HCT116 (cell line): ENCODE measurements around the gene SDC3. TPM values are rescaled to one million over a fixed set of nuclear protein-coding genes. Genes with fewer than 3 reads are reported as not detected.

ENCODE experiments used
- ATAC-seq: fragments of 200-7000 bp; cut with Tn5 transposase; 2 replicates; pipeline ENCODE4 v1.9.1; 2020; ENCODE audit warnings: mild to moderate bottlenecking, moderate library complexity
- BruUV-seq: library from RNA; stranded (reverse); fragments of 400-500 nt; replicated peaks from 2 replicates; lab custom pipeline; 2021; lab: Mats Ljungman, UMichigan
- CTCF ChIA-PET: fragments of 300-600 bp; sonication (Branson Sonifier 250); formaldehyde crosslinking; loops from one replicate; lab custom pipeline; 2021; ENCODE audit warnings: antibody characterized with exemption; lab: Charles Lee
- POLR2A ChIA-PET: fragments of 300-600, 350-600 bp; sonication (Branson Sonifier 250); formaldehyde crosslinking; loops from one replicate; lab custom pipeline; 2021; ENCODE audit warnings: antibody characterized with exemption; lab: Charles Lee
- RAD21 ChIA-PET, 2 experiments: fragments of 300-600 bp; sonication (Branson Sonifier 250); formaldehyde crosslinking; loops; one replicate each; lab custom pipeline; 2023; ENCODE audit warnings: low total read pairs in 2 of 2; ENCODE audit not compliant: uncharacterized antibody in 2 of 2, unreplicated experiment in 2 of 2, low non-redundant PET in 1 of 2; lab: Charles Lee
- DNase-seq: peaks from one replicate; pipeline ENCODE4 v3.0.0-alpha.2; 2010; ENCODE audit warnings: low read depth, low spot score
- H2AFZ ChIP-seq: fragments of 200-600 bp; shearing (Covaris generic), sonication (generic); 2 replicates; pipeline ENCODE4 v1.6.1; 2017; ENCODE audit warnings: low read depth, mixed run types, mixed read lengths, antibody characterized with exemption, low read length; ENCODE audit not compliant: poor library complexity, severe bottlenecking
- H3K27ac ChIP-seq: 2 replicates; pipeline ENCODE4 v1.5.1; 2012; ENCODE audit warnings: low read depth, low read length
- H3K27me3 ChIP-seq: fragments of 200-600 bp; sonication (generic); 2 replicates; pipeline ENCODE4 v1.6.1; 2016; ENCODE audit warnings: mixed run types, low read length, mixed read lengths; ENCODE audit not compliant: insufficient read depth
- H3K36me3 ChIP-seq, 2 experiments: fragments of 200-500 bp in 1 of 2; fragments of 200-600 bp in 1 of 2; sonication (Bioruptor generic) in 1 of 2; sonication (generic) in 1 of 2; 2 replicates each; pipeline versions ENCODE4 v1.5.1 to v1.6.1; 2014 to 2016; ENCODE audit warnings: low read length in 2 of 2, inconsistent platforms in 1 of 2, mixed read lengths in 1 of 2, mixed run types in 1 of 2; ENCODE audit not compliant: insufficient read depth in 2 of 2, control insufficient read depth in 1 of 2
- H3K4me1 ChIP-seq, 2 experiments: fragments of 200-600 bp in 1 of 2; sonication (generic) in 1 of 2; 2 replicates each; pipeline versions ENCODE4 v1.5.1 to v1.6.1; 2012 to 2017; ENCODE audit warnings: low read length in 2 of 2, inconsistent platforms in 1 of 2, mild to moderate bottlenecking in 1 of 2, mixed read lengths in 1 of 2, mixed run types in 1 of 2, moderate library complexity in 1 of 2; ENCODE audit not compliant: insufficient read depth in 2 of 2, control insufficient read depth in 1 of 2
- H3K4me2 ChIP-seq: fragments of 200-600 bp; sonication (generic); 2 replicates; pipeline ENCODE4 v1.6.1; 2017; ENCODE audit warnings: mixed run types, low read length, mixed read lengths
- H3K4me3 ChIP-seq, 2 experiments: fragments of 200-600 bp in 1 of 2; sonication (generic) in 1 of 2; replicated peaks in 1 of 2; 2 replicates each; pipeline ENCODE4 v1.5.1; 2011 to 2016; ENCODE audit warnings: low read length in 2 of 2, control low read depth in 1 of 2, low read depth in 1 of 2, mild to moderate bottlenecking in 1 of 2, mixed read lengths in 1 of 2, mixed run types in 1 of 2
- H3K79me2 ChIP-seq: fragments of 200-600 bp; sonication (generic); 2 replicates; pipeline ENCODE4 v1.6.1; 2017; ENCODE audit warnings: mild to moderate bottlenecking, mixed run types, low read length, moderate library complexity, mixed read lengths; ENCODE audit not compliant: insufficient read depth
- H3K9ac ChIP-seq: fragments of 200-600 bp; sonication (generic); 2 replicates; pipeline ENCODE4 v1.6.1; 2016; ENCODE audit warnings: low read length, mixed read lengths
- H3K9me2 ChIP-seq: fragments of 200-600 bp; sonication (generic), shearing (Covaris generic); 2 replicates; pipeline ENCODE4 v1.6.1; 2017; ENCODE audit warnings: mixed run types, mild to moderate bottlenecking, moderate library complexity; ENCODE audit not compliant: insufficient read depth
- H3K9me3 ChIP-seq, 2 experiments: fragments of 200-500 bp in 1 of 2; fragments of 200-600 bp in 1 of 2; sonication (Bioruptor generic) in 1 of 2; sonication (generic) in 1 of 2; 2 replicates each; pipeline ENCODE4 v1.6.1; 2014 to 2017; ENCODE audit warnings: low read length in 2 of 2, mixed read lengths in 2 of 2, inconsistent platforms in 1 of 2, low read depth in 1 of 2, mild to moderate bottlenecking in 1 of 2, mixed run types in 1 of 2, moderate library complexity in 1 of 2; ENCODE audit not compliant: control insufficient read depth in 1 of 2, insufficient read depth in 1 of 2
- H4K20me1 ChIP-seq: fragments of 200-600 bp; sonication (generic), shearing (Covaris generic); 2 replicates; pipeline ENCODE4 v1.6.1; 2017; ENCODE audit warnings: mixed run types, mild to moderate bottlenecking, moderate library complexity; ENCODE audit not compliant: insufficient read depth
- ATF3 ChIP-seq: IDR thresholded peaks from 2 replicates; pipeline ENCODE4 v1.6.1; 2012
- CBX3 ChIP-seq: IDR thresholded peaks from 2 replicates; pipeline ENCODE4 v1.6.1; 2012; ENCODE audit warnings: low read depth
- ELF1 ChIP-seq: IDR thresholded peaks from 2 replicates; pipeline ENCODE4 v1.6.1; 2012; ENCODE audit warnings: low read depth, borderline replicate concordance
- EZH2 ChIP-seq: fragments of 200-600 bp; sonication (generic); IDR thresholded peaks from 2 replicates; pipeline ENCODE4 v1.6.1; 2017; ENCODE audit warnings: antibody characterized with exemption, mixed run types
- EZH2phosphoT487 ChIP-seq: fragments of 200-600 bp; IDR thresholded peaks from 2 replicates; pipeline ENCODE4 v1.6.1; 2018; ENCODE audit warnings: antibody characterized with exemption, borderline replicate concordance
- FOSL1 ChIP-seq: IDR thresholded peaks from 2 replicates; pipeline ENCODE4 v1.6.1; 2012; ENCODE audit warnings: low read depth
- JUND ChIP-seq: IDR thresholded peaks from 2 replicates; pipeline ENCODE4 v1.6.1; 2012
- POLR2A ChIP-seq: IDR thresholded peaks from 2 replicates; pipeline ENCODE4 v1.7.0; 2011; ENCODE audit warnings: borderline replicate concordance; ENCODE audit not compliant: insufficient read depth, insufficient read length; ENCODE audit errors: extremely low read depth
- RAD21 ChIP-seq: IDR thresholded peaks from 2 replicates; pipeline ENCODE4 v1.6.1; 2012; ENCODE audit warnings: low read depth, mild to moderate bottlenecking
- SRF ChIP-seq: IDR thresholded peaks from 2 replicates; pipeline ENCODE4 v1.6.1; 2012; ENCODE audit warnings: low read depth
- YY1 ChIP-seq: IDR thresholded peaks from 2 replicates; pipeline ENCODE4 v1.6.1; 2011; ENCODE audit warnings: low read length, low read depth, moderate library complexity, mild to moderate bottlenecking; ENCODE audit not compliant: insufficient replicate concordance; ENCODE audit errors: extremely low read depth
- ZFX ChIP-seq: fragments of 450-650 bp; IDR thresholded peaks from 2 replicates; pipeline ENCODE4 v1.6.1; 2017
- ZNF274 ChIP-seq: fragments of 200-500 bp; sonication (Bioruptor generic); IDR thresholded peaks from 2 replicates; pipeline ENCODE4 v1.6.1; 2014; ENCODE audit warnings: mild to moderate bottlenecking, low read depth, low read length, inconsistent platforms
- intact Hi-C: fragments of 100-400 bp; cut with micrococcal nuclease; formaldehyde crosslinking; loops from 2 replicates; pipeline ENCODE4 v1.10.0; 2022
- total RNA-seq: library from RNA; stranded (reverse); gene quantifications from one replicate; pipeline ENCODE4 v1.2.1, GENCODE V29; 2021; ENCODE audit not compliant: unreplicated experiment
- TF ChIP-seq, protein P1 (sequence below): IDR thresholded peaks from 2 replicates; pipeline ENCODE4 v1.6.1; 2012; ENCODE audit warnings: low read depth
- TF ChIP-seq, protein P2 (sequence below): IDR thresholded peaks from 2 replicates; pipeline ENCODE4 v1.6.1; 2011; ENCODE audit warnings: mild to moderate bottlenecking, low read length, moderate library complexity; ENCODE audit not compliant: insufficient replicate concordance; ENCODE audit errors: extremely low read depth
- TF ChIP-seq, protein P3 (sequence below): IDR thresholded peaks from 2 replicates; pipeline ENCODE4 v1.6.1; 2012

The SDC3 gene
- total RNA-seq, 1 experiment from 2014 or later, result 40.1 TPM

DNA sequence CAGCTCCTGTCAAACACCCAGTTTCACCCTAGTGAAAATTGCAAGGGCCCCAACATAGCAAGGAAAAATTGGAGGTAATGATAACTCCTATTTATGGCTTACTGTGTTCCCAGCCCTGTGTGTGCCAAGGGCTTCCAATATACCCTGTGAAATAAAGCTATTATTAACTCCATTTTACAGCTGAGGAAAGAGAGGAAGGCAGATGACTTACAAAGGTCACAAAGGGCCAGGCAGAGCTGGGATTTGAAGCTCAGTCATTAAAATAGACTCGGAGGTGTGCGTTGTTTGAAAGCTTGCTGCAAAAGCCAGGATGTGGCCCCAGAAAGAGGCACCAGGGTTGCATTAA lies 20.2 kb upstream of the SDC3 start:
- Histone ChIP-seq H3K9ac (no peak overlapping the region), H3K27me3 (no peaks in the 10 kb centered on the region), H3K9me2 (no peaks in the 10 kb centered on the region), H3K4me1 (peaks cover 0 to 3% of the 10 kb centered on the region in 2 experiments; a peak in 2 of 4 replicates), H4K20me1 (no peaks in the 10 kb centered on the region), H3K9me3 (no peaks in the 10 kb centered on the region), H3K4me3 (no peak overlapping the region), H3K4me2 (no peak overlapping the region), H3K36me3 (peaks cover 4 to 11% of the 10 kb centered on the region in 2 experiments; a peak in 2 of 4 replicates), H3K79me2 (no peaks in the 10 kb centered on the region), H3K27ac (no peak overlapping the region), H2AFZ (no peak overlapping the region)
- RAD21 ChIA-PET, result interaction anchor here in 1 of 2 experiments (1.1 kb wide), 1 partner anchor 210 kb away, joined by 3 read pairs; no protein-coding TSS in a partner anchor
- ATAC-seq, result no peak
- POLR2A ChIA-PET, result no interaction called here
- TF ChIP-seq CBX3, result no peak
- no peak for TF ChIP-seq ZFX
- TF ChIP-seq, protein P1, sequence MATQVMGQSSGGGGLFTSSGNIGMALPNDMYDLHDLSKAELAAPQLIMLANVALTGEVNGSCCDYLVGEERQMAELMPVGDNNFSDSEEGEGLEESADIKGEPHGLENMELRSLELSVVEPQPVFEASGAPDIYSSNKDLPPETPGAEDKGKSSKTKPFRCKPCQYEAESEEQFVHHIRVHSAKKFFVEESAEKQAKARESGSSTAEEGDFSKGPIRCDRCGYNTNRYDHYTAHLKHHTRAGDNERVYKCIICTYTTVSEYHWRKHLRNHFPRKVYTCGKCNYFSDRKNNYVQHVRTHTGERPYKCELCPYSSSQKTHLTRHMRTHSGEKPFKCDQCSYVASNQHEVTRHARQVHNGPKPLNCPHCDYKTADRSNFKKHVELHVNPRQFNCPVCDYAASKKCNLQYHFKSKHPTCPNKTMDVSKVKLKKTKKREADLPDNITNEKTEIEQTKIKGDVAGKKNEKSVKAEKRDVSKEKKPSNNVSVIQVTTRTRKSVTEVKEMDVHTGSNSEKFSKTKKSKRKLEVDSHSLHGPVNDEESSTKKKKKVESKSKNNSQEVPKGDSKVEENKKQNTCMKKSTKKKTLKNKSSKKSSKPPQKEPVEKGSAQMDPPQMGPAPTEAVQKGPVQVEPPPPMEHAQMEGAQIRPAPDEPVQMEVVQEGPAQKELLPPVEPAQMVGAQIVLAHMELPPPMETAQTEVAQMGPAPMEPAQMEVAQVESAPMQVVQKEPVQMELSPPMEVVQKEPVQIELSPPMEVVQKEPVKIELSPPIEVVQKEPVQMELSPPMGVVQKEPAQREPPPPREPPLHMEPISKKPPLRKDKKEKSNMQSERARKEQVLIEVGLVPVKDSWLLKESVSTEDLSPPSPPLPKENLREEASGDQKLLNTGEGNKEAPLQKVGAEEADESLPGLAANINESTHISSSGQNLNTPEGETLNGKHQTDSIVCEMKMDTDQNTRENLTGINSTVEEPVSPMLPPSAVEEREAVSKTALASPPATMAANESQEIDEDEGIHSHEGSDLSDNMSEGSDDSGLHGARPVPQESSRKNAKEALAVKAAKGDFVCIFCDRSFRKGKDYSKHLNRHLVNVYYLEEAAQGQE, result no peak
- TF ChIP-seq RAD21, result no peak
- TF ChIP-seq, protein P2, sequence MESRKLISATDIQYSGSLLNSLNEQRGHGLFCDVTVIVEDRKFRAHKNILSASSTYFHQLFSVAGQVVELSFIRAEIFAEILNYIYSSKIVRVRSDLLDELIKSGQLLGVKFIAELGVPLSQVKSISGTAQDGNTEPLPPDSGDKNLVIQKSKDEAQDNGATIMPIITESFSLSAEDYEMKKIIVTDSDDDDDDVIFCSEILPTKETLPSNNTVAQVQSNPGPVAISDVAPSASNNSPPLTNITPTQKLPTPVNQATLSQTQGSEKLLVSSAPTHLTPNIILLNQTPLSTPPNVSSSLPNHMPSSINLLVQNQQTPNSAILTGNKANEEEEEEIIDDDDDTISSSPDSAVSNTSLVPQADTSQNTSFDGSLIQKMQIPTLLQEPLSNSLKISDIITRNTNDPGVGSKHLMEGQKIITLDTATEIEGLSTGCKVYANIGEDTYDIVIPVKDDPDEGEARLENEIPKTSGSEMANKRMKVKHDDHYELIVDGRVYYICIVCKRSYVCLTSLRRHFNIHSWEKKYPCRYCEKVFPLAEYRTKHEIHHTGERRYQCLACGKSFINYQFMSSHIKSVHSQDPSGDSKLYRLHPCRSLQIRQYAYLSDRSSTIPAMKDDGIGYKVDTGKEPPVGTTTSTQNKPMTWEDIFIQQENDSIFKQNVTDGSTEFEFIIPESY, result no peak
- TF ChIP-seq FOSL1, result no peak
- TF ChIP-seq ZNF274, result no peak
- TF ChIP-seq EZH2, result no peak
- no peak for TF ChIP-seq YY1
- no peak for TF ChIP-seq JUND
- TF ChIP-seq, protein P3, sequence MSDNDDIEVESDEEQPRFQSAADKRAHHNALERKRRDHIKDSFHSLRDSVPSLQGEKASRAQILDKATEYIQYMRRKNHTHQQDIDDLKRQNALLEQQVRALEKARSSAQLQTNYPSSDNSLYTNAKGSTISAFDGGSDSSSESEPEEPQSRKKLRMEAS, result no peak
- no peak for TF ChIP-seq EZH2phosphoT487
- no peak for TF ChIP-seq POLR2A
- no peak for TF ChIP-seq ELF1
- no peak for TF ChIP-seq SRF
- no peak for TF ChIP-seq ATF3
- BruUV-seq, result no TSS peak
- DNase-seq, result no peak
- CTCF ChIA-PET, result interaction anchor here (0.8 to 1.9 kb wide), 6 partner anchors 8 to 210 kb away, joined by 3 to 13 read pairs (median 6); no protein-coding TSS in a partner anchor
- intact Hi-C loops, result loop anchor here (1.0 to 5.0 kb wide), 2 partner anchors 127 to 146 kb away; no protein-coding TSS in a partner anchor
